NCI-H1092 (cell line): ENCODE data around the gene CDK6.
"Not testable (repeated sequence)": the region's sequence is repeated elsewhere in the genome, so short reads cannot be mapped to it uniquely, and the experiment has no call there.

Source experiments
- DNase-seq: peaks from one replicate; lab custom pipeline; 2025; lab: John Stamatoyannopoulos, UW

The CDK6 gene

GRCh38 chr7:92623544-92623943, 212.8 kb downstream of the CDK6 start:
- DNase-seq, result no peak

GRCh38 chr7:92622685-92623084, 213.7 kb downstream of the CDK6 start:
- no peak for DNase-seq

GRCh38 chr7:92622030-92622429, 214.3 kb downstream of the CDK6 start:
- no peak for DNase-seq

GRCh38 chr7:92621561-92622023, 214.8 kb downstream of the CDK6 start:
- no peak for DNase-seq

GRCh38 chr7:92621026-92621540, 215.3 kb downstream of the CDK6 start:
- DNase-seq, result peak; percentile 62

- DNase-seq, result no peak
Observed at GRCh38 chr7:92615861-92616260, 220.5 kb downstream of the CDK6 start.

- DNase-seq, result no peak
Observed at GRCh38 chr7:92614660-92615174, 221.7 kb downstream of the CDK6 start.

GRCh38 chr7:92613720-92614119, 222.7 kb downstream of the CDK6 start:
- DNase-seq, result no peak

GRCh38 chr7:92613214-92613613, 223.2 kb downstream of the CDK6 start:
- no peak for DNase-seq

GRCh38 chr7:92612501-92612900, 223.9 kb downstream of the CDK6 start:
- no peak for DNase-seq

- no peak for DNase-seq
Observed at GRCh38 chr7:92611735-92612134, 224.6 kb downstream of the CDK6 start.

- DNase-seq, result no peak
Observed at GRCh38 chr7:92609921-92610518, 226.4 kb downstream of the CDK6 start.

- peak; percentile 16 for DNase-seq
Observed at GRCh38 chr7:92608380-92609322, 227.7 kb downstream of the CDK6 start.

- DNase-seq, result no peak
Observed at GRCh38 chr7:92606985-92607384, 229.4 kb downstream of the CDK6 start.

GRCh38 chr7:92604517-92604916, 231.9 kb downstream of the CDK6 start:
- DNase-seq, result not testable (repeated sequence)

- no peak for DNase-seq
Observed at GRCh38 chr7:92603089-92603445, 233.3 kb downstream of the CDK6 start.

GRCh38 chr7:92602352-92603088, 233.9 kb downstream of the CDK6 start:
- DNase-seq, result no peak

GRCh38 chr7:92598310-92598981, 237.9 kb downstream of the CDK6 start:
- DNase-seq, result no peak

- DNase-seq, result no peak
Observed at GRCh38 chr7:92595281-92595680, 241.1 kb downstream of the CDK6 start.

- DNase-seq, result no peak
Observed at GRCh38 chr7:92594746-92595145, 241.6 kb downstream of the CDK6 start.

GRCh38 chr7:92590711-92591310, 245.6 kb downstream of the CDK6 start:
- DNase-seq, result no peak
